SHP77 (cell line): ENCODE results near the gene CMYA5.
A peak's percentile ranks its signal among the peaks of the same experiment; 100 is the strongest.
"Not testable (repeated sequence)": the region's sequence is repeated elsewhere in the genome, so short reads cannot be mapped to it uniquely, and the experiment has no call there.

ENCODE experiments used
- DNase-seq, 2 experiments: peaks; one replicate each; lab custom pipeline; 2025; lab: John Stamatoyannopoulos, UW

The CMYA5 gene

GRCh38 chr5:79702606-79703380 lies 13.2 kb downstream of the CMYA5 start:
- peak in 1 of 2 experiments; percentile 6 for DNase-seq

GRCh38 chr5:79703381-79703645 lies 13.7 kb downstream of the CMYA5 start:
- DNase-seq, result no peak

- no peak for DNase-seq
Observed at GRCh38 chr5:79704553-79704952, 14.9 kb downstream of the CMYA5 start.

GRCh38 chr5:79705632-79706031 lies 16.0 kb downstream of the CMYA5 start:
- DNase-seq, result no peak

- DNase-seq, result not testable (repeated sequence)
Observed at GRCh38 chr5:79706317-79706716, 16.7 kb downstream of the CMYA5 start.

GRCh38 chr5:79707535-79707934 lies 17.9 kb downstream of the CMYA5 start:
- no peak for DNase-seq

- DNase-seq, result no peak
Observed at GRCh38 chr5:79712741-79713140, 23.1 kb downstream of the CMYA5 start.

GRCh38 chr5:79713727-79714126 lies 24.1 kb downstream of the CMYA5 start:
- DNase-seq, result no peak

- no peak for DNase-seq
Observed at GRCh38 chr5:79716839-79717238, 27.2 kb downstream of the CMYA5 start.

- no peak for DNase-seq
Observed at GRCh38 chr5:79720096-79720495, 30.5 kb downstream of the CMYA5 start.

GRCh38 chr5:79727451-79728355 lies 38.1 kb downstream of the CMYA5 start:
- DNase-seq, result no peak

GRCh38 chr5:79728396-79728795 lies 38.8 kb downstream of the CMYA5 start:
- no peak for DNase-seq

GRCh38 chr5:79729679-79730078 lies 40.0 kb downstream of the CMYA5 start:
- no peak for DNase-seq

GRCh38 chr5:79730564-79730963 lies 40.9 kb downstream of the CMYA5 start:
- no peak for DNase-seq

- DNase-seq, result no peak
Observed at GRCh38 chr5:79731775-79732174, 42.1 kb downstream of the CMYA5 start.

- DNase-seq, result no peak
Observed at GRCh38 chr5:79736528-79737514, 47.2 kb downstream of the CMYA5 start.

- DNase-seq, result no peak
Observed at GRCh38 chr5:79738349-79738748, 48.7 kb downstream of the CMYA5 start.

- DNase-seq, result no peak
Observed at GRCh38 chr5:79742549-79743136, 53.0 kb downstream of the CMYA5 start.

GRCh38 chr5:79743846-79744605 lies 54.4 kb downstream of the CMYA5 start:
- DNase-seq, result no peak

- DNase-seq, result no peak
Observed at GRCh38 chr5:79745255-79745654, 55.6 kb downstream of the CMYA5 start.
